T-helper 2 cell treated with Interferon-gamma antibody and Interleukin-4, amounts not matched to agents 5 μg/mL and 100 μg/mL, for 36 hours (primary cell): ENCODE measurements around the gene XRCC5.

Experiments used
- DNase-seq: peaks from one replicate; pipeline ENCODE4 v3.0.0; 2021; ENCODE audit warnings: low spot score
- H3K27ac Mint-ChIP-seq: one replicate; pipeline ENCODE4 v1.8.0; 2021; ENCODE audit warnings: mild to moderate bottlenecking, mixed read lengths
- H3K27me3 Mint-ChIP-seq: one replicate; pipeline ENCODE4 v1.8.0; 2021; ENCODE audit warnings: low read depth, mixed read lengths
- H3K36me3 Mint-ChIP-seq: one replicate; pipeline ENCODE4 v1.8.0; 2021; ENCODE audit warnings: low read depth, mixed read lengths
- H3K4me1 Mint-ChIP-seq: one replicate; pipeline ENCODE4 v1.8.0; 2021; ENCODE audit warnings: low read depth, mixed read lengths
- H3K4me3 Mint-ChIP-seq: one replicate; pipeline ENCODE4 v1.8.0; 2022; ENCODE audit warnings: mild to moderate bottlenecking, moderate library complexity, mixed read lengths
- H3K9me3 Mint-ChIP-seq: one replicate; pipeline ENCODE4 v1.8.0; 2021; ENCODE audit warnings: mixed read lengths

XRCC5 gene

DNA sequence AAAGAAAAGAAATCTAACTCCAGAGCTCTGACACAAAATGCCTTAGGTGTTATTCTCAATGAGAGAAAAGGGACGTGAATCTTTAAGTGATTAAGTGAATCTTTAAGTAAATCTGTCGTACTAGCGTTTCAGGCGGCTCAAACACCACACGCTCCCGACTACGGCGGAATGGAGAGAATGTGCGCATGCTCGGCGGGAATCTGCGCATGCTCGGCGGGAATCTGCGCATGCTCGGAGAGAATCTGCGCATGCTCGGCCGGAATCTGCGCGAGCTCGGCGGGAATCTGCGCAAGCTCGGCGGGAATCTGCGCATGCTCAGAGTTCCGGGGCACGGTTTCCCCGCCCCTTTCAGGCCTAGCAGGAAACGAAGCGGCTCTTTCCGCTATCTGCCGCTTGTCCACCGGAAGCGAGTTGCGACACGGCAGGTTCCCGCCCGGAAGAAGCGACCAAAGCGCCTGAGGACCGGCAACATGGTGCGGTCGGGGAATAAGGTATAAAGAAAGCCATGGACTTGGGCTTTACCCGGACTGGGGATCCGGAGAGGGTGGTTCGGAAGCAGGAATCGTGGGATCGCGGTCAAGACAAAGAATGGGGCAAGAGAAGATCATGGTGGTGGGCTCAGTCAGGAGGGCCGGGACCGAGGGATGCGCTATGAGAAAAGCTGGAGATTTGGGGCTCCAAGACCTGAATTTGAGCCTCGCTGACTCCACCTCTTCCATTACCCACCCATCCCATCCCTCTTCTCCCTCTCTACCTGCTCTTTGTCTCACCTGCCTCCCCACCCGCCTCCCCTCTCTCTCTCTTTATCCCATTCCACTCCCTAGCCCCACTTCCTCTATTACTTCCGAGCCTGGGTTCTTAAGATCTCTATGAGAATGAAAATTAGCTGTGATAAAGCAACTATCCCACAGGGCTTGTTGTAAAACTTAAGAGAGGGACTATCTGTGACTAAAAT is at the start of gene XRCC5:
Gene XRCC5, plus strand, starts transcription at position 382 of the 955 bp plus-strand sequence. Its CDS starts 89 bp downstream, at position 471.
- Mint-ChIP-seq H3K4me3 (peak within 1 kb of the TSS; percentile 100), H3K36me3 (peaks cover 43% of the 10 kb centered on the region), H3K4me1 (peaks cover 45% of the 10 kb centered on the region), H3K9me3 (no peaks in the 10 kb centered on the region), H3K27ac (peak within 1 kb of the TSS; percentile 98), H3K27me3 (peaks cover 2% of the 10 kb centered on the region)
- DNase-seq = peak; percentile 96

DNA sequence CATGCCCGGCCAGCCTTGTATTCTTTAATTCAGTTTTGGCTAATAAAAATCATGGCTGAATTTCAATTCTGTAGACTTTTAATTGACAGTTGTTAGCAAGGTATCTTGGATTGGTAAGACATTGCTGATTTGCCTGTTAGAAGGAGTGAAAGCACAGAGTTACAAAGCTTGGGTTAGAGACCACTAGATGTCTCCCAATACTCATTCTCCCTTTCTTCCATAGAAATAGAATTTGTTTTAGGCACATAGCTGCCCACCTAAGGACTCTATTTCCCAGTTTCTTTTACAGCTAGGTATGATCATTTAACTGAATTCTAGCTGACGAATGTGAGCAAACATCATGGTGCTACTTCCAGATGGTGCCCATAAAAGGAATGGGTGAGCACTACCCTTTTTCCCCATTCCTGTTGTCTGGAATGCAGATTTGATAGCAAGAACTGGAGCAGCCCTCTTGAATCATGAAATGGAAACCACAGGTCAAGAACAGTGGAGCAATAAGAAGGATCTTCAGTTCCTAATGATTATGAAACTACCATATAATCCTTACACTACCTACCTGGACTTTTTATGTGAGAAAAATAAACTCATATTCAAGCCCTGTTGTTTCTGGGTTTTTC is 45.0 kb upstream of the XRCC5 start:
- Mint-ChIP-seq H3K27ac (no peak overlapping the region), H3K27me3 (no peaks in the 10 kb centered on the region), H3K4me3 (no peak overlapping the region), H3K36me3 (peaks cover 19% of the 10 kb centered on the region), H3K4me1 (peaks cover 9% of the 10 kb centered on the region), H3K9me3 (no peaks in the 10 kb centered on the region)
- no peak for DNase-seq

- Mint-ChIP-seq H3K36me3 (peaks cover 17% of the 10 kb centered on the region), H3K27ac (no peak overlapping the region), H3K27me3 (no peaks in the 10 kb centered on the region), H3K4me3 (no peak overlapping the region), H3K9me3 (no peaks in the 10 kb centered on the region), H3K4me1 (peaks cover 9% of the 10 kb centered on the region)
- DNase-seq = no peak
Measured at GRCh38 chr2:216064665-216065064, 44.5 kb upstream of the XRCC5 start.

DNA sequence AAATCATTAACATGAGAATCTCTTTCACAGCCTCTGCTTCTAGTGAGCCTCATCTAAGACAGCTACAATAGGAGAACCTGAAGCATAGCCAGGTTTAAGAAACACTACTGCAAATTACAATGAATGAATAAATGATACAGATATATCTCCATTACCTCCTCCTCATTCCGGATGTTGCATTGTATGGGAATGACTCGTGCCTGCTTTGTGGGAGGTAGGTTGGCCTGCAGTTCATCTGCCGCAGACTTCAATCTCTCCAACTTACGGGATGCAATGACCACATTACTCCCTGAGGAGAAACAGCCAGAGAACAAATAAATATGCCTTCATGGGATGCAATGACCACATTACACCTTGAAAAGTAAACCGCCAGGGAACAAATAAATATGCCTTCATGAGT is 42.9 kb upstream of the XRCC5 start:
- no peak overlapping the region for H3K27ac Mint-ChIP-seq
- peaks cover 16% of the 10 kb centered on the region for H3K36me3 Mint-ChIP-seq
- no peak overlapping the region for H3K4me3 Mint-ChIP-seq
- no peaks in the 10 kb centered on the region for H3K9me3 Mint-ChIP-seq
- H3K4me1 Mint-ChIP-seq = peaks cover 9% of the 10 kb centered on the region
- H3K27me3 Mint-ChIP-seq = no peaks in the 10 kb centered on the region
- no peak for DNase-seq

DNA sequence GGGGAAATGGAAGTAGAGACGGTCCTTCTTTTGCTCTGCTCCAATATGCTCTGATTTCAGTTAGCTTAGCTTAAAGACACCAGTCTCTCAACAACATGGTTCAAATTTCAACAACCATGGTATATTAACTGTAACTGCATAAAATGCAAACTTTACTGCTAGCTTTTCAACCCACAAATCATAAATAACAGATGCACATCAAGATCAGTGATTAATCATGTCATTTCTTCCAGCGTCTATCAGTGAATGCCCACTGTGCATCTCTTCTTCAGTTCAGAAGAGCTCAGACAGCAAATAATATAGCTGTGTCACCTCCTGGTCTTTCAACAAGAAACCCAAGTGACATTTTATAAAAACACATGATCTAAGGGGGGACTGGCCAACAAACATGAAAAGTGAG is 40.1 kb upstream of the XRCC5 start:
- H3K27ac Mint-ChIP-seq = no peak overlapping the region
- DNase-seq = no peak
- no peak overlapping the region for H3K4me3 Mint-ChIP-seq
- no peaks in the 10 kb centered on the region for H3K9me3 Mint-ChIP-seq
- H3K4me1 Mint-ChIP-seq = peaks cover 14% of the 10 kb centered on the region
- H3K36me3 Mint-ChIP-seq = peaks cover 17% of the 10 kb centered on the region
- no peaks in the 10 kb centered on the region for H3K27me3 Mint-ChIP-seq

GRCh38 chr2:216070195-216070594 is 39.0 kb upstream of the XRCC5 start:
- H3K27me3 Mint-ChIP-seq = no peaks in the 10 kb centered on the region
- H3K4me1 Mint-ChIP-seq = peaks cover 23% of the 10 kb centered on the region
- no peak for DNase-seq
- H3K27ac Mint-ChIP-seq = no peak overlapping the region
- H3K9me3 Mint-ChIP-seq = no peaks in the 10 kb centered on the region
- H3K36me3 Mint-ChIP-seq = peaks cover 21% of the 10 kb centered on the region
- H3K4me3 Mint-ChIP-seq = no peak overlapping the region

DNA sequence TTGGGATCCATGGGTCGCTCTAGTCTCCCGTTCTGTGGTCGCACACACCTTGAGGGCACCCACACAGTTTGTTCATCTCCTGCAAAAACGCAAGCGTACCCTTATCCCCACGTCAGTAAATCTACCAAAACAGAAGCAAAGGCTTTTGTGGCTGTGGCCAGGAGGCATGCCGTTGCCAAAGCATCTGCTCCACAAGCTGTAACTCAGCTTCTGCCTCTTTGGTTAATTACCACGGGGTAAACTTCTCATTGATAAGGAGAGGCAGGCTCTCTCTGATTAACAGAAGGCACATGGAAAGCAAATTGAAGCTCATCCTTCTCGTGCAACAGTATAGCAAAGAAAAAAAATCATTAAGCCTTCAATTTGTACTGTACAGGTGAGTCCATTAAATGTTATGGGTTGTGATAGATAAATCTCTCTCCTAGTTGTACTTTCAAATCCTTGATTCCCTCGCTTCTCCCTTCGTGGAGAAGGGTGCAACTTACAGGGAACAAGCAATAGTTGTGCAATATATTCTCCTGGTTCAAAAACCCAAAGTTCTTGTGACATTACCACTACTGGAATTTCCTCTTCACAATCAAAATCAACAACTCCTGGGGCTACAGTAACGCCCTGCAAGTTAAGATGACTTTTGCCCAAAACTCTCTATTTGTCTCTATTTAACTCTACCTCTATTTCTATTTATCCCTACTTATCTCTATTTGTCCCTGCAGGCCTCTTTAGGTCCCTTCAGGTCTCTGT is 37.9 kb upstream of the XRCC5 start:
- peaks cover 25% of the 10 kb centered on the region for H3K36me3 Mint-ChIP-seq
- DNase-seq = no peak
- H3K9me3 Mint-ChIP-seq = no peaks in the 10 kb centered on the region
- H3K4me1 Mint-ChIP-seq = peaks cover 32% of the 10 kb centered on the region
- H3K27me3 Mint-ChIP-seq = no peaks in the 10 kb centered on the region
- H3K4me3 Mint-ChIP-seq = no peak overlapping the region
- no peak overlapping the region for H3K27ac Mint-ChIP-seq

DNA sequence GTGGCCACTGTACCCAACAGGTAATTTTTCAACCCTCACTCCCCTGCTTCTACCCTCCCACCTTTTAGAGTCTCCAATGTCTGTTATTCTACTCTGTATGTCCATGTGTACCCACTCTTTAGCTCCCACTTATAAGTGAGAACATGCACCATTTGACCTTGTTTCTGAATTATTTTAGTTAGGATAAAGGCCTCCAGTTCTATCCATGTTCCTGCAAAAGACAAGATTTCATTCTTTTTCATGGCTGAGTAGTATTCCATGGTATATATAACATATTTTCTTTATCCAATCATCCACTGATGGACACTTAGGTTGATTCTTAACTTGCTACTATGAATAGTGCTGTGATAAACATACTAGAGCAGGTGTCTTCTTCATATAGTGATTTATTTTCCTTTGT is 36.7 kb upstream of the XRCC5 start:
- Mint-ChIP-seq H3K27ac (no peak overlapping the region), H3K9me3 (no peaks in the 10 kb centered on the region), H3K4me1 (peaks cover 32% of the 10 kb centered on the region), H3K27me3 (no peaks in the 10 kb centered on the region), H3K36me3 (peaks cover 25% of the 10 kb centered on the region), H3K4me3 (no peak overlapping the region)
- no peak for DNase-seq

GRCh38 chr2:216073773-216074172 is 35.4 kb upstream of the XRCC5 start:
- no peak overlapping the region for H3K4me3 Mint-ChIP-seq
- no peak for DNase-seq
- H3K27ac Mint-ChIP-seq = no peak overlapping the region
- H3K4me1 Mint-ChIP-seq = peaks cover 30% of the 10 kb centered on the region
- H3K27me3 Mint-ChIP-seq = no peaks in the 10 kb centered on the region
- no peaks in the 10 kb centered on the region for H3K9me3 Mint-ChIP-seq
- peaks cover 25% of the 10 kb centered on the region for H3K36me3 Mint-ChIP-seq

DNA sequence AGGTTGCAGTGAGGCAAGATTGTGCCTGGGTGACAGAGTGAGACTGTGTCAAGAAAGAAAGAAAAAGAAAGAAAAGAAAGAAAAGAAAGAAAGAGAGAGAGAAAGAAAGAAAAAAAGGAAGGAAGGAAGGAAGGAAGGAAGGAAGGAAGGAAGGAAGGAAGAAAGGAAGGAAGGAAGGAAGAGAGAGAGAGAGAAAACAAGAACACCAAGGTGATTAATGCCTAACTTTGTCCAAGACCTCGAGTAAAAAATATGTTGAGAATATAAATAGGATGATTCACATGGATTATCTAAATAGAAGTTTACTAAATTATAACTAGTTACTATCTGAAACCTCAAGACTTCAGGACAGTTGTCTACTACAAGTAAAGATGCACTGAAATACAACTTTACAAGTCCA is 34.8 kb upstream of the XRCC5 start:
- Mint-ChIP-seq H3K9me3 (no peaks in the 10 kb centered on the region), H3K4me3 (no peak overlapping the region)

DNA sequence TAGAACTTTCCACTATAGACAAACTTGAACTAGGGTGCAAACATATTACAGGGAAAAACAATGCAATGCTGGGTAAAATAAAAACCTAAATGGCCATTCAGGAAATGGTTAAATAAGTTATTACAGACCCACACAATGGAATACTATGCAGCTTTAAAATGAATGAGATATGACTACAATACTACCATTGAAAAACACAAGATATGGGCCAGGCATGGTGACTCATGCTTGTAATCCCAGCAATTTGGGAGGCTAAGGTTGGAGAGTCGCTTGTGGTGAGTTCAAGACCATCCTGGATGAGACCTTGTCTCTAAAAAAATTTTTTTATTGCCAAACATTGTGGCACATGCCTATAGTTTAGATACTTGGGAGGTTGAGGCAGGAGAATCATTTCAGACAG is 34.4 kb upstream of the XRCC5 start:
- no peak for DNase-seq
- H3K4me1 Mint-ChIP-seq = peaks cover 27% of the 10 kb centered on the region
- no peak overlapping the region for H3K4me3 Mint-ChIP-seq
- H3K27ac Mint-ChIP-seq = no peak overlapping the region
- no peaks in the 10 kb centered on the region for H3K9me3 Mint-ChIP-seq
- H3K36me3 Mint-ChIP-seq = peaks cover 22% of the 10 kb centered on the region
- no peaks in the 10 kb centered on the region for H3K27me3 Mint-ChIP-seq

More for the DNA sequence above, 34.8 kb upstream of the XRCC5 start:
- Mint-ChIP-seq H3K4me1 (peaks cover 27% of the 10 kb centered on the region), H3K27me3 (no peaks in the 10 kb centered on the region), H3K36me3 (peaks cover 22% of the 10 kb centered on the region), H3K27ac (peak overlapping the region; percentile 28)
- DNase-seq = no peak

GRCh38 chr2:216075510-216076485 is 33.4 kb upstream of the XRCC5 start:
- Mint-ChIP-seq H3K36me3 (peaks cover 20% of the 10 kb centered on the region), H3K27me3 (no peaks in the 10 kb centered on the region), H3K9me3 (no peaks in the 10 kb centered on the region), H3K4me1 (peaks cover 32% of the 10 kb centered on the region), H3K27ac (no peak overlapping the region), H3K4me3 (no peak overlapping the region)
- no peak for DNase-seq

DNA sequence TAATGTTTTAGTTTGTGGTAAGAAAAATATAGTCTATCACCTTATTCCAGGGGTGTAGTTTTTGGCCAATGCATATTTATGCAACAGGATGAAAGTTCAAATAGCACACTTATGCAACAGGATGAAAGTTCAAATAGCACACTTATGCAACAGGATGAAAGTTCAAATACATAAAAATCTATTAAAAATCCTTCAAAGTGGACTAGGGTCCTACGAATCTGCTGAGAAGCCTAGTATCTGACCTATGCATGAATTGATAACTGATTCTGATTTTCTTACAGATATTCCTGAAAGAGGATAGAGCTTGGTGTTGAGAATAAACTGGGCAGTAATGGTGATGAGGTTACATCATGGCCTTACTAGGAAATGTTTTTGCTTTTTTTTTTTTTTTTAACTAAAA is 30.4 kb upstream of the XRCC5 start:
- H3K4me1 Mint-ChIP-seq = peaks cover 48% of the 10 kb centered on the region
- H3K9me3 Mint-ChIP-seq = no peaks in the 10 kb centered on the region
- no peak overlapping the region for H3K4me3 Mint-ChIP-seq
- H3K27me3 Mint-ChIP-seq = no peaks in the 10 kb centered on the region
- DNase-seq = no peak
- peaks cover 17% of the 10 kb centered on the region for H3K36me3 Mint-ChIP-seq
- H3K27ac Mint-ChIP-seq = no peak overlapping the region
